NCI-H460 (cell line): ENCODE measurements around the gene RTKN. TPM values are rescaled to one million over a fixed set of nuclear protein-coding genes. Genes with fewer than 3 reads are reported as not detected.
"Not testable (repeated sequence)": the region's sequence is repeated elsewhere in the genome, so short reads cannot be mapped to it uniquely, and the experiment has no call there.

Source experiments
- DNase-seq: peaks from one replicate; pipeline ENCODE4 v3.0.0-alpha.2; 2016; ENCODE audit warnings: low read depth; ENCODE audit errors: extremely low read depth
- total RNA-seq: library from RNA; depleted of rRNA; stranded (reverse); fragments of >200 nt; shearing (Covaris generic); gene quantifications from 2 replicates; pipeline ENCODE4 v1.2.3, GENCODE V29; 2014

RTKN gene
- total RNA-seq, 1 experiment from 2014 or later = 15.7 TPM

DNA sequence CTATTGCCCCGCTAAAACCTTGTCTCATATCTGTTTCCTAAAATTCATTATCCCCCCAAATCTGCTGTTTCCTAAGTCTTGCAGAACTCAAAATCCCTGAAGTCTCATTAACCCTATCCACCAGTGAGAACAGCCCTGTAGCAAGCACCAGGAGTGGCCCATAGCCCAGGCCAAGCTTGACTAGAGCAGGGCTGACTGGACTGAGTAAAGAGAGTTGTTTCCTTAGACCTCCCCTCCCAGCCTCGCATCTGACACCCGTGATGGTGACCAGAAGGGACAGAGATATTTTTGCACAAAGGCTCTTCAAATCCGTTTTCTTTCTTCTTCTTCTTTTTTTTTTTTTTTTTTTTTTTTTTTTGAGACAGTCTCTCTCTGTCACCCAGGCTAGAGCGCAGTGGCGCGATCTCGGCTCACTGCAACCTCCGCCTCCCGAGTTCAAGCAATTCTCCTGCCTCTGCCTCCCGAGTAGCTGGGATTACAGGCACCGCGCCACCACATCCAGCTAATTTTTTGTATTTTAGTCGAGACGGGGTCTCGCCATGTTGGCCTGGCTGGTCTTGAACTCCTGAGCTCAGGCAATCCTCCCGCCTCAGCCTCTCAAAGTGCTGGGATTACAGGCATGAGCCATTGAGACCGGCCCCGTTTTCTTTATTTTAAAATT is 21.2 kb downstream of the RTKN start:
- not testable (repeated sequence) for DNase-seq

DNA sequence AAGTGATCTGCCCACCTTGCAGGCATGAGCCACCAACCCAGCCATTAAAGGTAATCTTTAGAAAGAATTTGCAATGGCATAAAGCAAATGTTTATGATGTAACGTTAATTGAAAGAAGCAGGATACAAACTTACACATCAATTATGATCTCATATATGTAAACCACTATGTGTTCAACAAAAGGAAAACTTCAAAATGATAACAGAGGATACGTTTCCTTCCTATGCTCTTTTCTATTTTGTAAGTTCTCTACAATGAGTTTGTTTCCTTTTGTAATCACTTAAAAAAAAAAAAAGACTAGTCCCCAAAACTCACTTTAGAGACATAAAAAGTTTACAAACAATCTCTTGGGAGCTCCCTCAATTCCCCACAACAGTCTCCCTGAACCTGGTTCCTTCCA is 21.7 kb downstream of the RTKN start:
- DNase-seq = no peak

DNA sequence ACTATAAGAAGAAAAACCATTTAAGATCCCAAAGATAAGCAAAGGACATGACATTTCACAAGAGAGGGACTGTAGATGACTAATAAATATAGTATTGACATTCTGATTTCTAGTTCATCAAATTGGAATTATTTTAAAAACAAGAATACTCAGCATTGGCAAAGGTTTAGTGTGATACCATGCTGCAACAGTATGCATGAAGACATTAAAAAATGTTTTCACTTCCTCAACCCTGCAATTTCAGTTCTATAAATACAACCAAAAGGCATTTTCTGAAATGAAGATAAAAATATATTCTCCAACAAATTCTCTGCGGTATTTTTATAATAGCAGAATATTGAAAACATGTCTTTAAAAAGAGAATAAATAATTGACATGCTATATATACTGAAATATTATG is 22.4 kb downstream of the RTKN start:
- DNase-seq = no peak

DNA sequence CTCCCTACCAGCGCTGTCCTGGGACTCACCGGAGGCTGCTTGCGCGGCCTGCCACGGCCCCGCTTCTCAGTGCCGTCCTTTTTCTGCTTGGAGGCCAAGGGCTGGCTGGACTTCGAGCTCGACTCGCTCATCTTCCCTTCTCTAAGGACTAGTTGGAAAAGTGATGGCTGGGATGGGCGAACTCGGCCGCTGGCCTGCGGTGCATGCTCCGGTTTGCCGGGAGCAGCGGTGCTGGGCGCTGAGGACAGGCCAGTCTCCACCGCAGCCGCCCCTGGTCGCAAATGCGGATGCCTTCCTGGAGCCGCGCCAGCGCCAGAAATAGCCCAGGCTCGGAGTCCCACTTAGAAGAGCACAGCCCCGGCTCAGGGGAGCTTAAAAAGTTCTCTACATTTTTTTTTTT is 23.4 kb downstream of the RTKN start:
- DNase-seq = no peak

DNA sequence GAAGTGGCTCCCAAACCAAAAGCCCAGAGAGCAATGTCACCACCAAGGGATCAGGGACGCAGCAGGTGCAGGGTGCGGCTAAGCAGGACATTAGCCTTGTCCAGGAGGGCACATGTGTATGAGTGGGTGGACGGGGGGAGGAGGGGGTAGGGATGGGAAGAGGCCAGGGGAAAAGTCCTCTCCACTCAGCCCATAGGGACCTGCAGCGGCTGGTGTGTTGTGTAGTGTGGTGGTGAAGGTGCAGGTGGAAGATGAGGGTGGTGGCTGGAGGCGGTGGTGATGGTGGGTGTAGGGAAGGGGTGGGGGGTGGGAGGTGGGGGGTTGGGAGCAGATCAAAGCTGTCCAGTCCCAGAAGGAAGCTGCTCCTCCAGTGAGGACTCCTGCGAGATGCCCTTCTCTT is 24.0 kb downstream of the RTKN start:
- no peak for DNase-seq

DNA sequence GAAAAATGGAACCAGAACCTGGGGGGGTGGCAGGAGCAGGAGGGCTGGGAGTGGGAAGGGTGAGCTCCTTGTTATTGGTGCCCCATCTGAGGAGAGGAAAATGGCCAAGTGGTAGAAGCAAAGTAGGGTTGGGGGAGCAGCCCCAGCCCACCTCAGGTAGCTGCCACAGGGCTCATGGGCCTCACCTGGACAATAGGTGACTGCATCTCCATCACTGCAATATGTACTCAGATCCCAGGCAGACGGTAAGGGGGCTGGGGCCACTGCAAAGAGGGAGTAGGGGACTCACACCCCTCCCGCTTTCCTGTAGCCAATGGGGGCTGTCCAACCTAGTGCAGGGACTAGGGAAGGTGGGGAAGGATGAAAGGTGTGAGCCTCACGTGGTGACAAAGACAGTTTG is 24.5 kb downstream of the RTKN start:
- no peak for DNase-seq

DNA sequence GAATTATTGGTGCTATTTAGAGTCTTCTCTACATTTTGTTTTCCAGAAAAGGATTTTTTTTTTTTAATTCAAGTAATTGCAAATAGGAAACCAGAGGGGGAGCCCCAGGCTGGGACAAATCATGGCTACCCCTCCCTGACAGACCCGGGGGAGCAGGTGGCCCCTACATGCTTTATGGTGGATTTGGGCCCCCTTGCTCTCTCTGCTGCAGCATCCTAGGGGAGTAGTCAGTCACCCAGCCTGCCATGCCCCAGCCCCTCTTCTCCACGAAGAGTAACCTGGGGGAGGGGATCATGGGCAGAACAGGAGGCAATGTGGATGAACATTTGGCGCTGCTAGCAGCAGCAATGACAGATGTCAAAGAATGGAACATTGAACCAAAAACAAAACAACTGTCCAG is 25.0 kb downstream of the RTKN start:
- no peak for DNase-seq

DNA sequence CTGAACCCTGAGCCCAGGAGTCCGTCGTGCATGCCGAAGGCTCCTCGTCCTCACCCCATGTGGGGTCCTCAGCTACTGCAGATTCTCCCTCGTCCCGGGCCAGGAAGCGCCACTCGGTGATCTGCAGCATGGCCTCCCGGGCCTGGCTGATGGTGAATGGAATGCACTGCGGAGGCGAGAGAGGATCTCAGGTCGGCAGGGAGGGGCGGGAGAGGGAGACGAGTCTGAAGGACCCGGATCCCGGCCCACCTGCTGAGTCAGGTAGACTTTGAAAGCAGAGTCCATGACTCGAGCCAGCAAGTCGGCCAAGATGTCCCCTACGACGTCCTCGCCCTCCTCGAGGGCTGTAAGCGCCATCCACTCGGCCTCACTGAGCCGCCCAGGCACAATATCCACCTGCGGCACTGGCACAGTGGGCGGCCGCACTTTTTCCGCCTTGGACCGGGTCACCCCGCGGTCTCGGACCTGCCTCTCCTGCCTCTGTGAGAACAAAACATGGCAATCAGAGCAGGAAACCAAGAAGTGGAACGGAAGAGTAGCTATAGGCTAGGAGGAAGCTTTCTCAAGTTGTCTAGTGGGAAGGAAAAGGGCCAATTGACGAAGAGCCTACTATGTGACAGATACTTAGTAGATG is 25.9 kb downstream of the RTKN start:
- DNase-seq = no peak

DNA sequence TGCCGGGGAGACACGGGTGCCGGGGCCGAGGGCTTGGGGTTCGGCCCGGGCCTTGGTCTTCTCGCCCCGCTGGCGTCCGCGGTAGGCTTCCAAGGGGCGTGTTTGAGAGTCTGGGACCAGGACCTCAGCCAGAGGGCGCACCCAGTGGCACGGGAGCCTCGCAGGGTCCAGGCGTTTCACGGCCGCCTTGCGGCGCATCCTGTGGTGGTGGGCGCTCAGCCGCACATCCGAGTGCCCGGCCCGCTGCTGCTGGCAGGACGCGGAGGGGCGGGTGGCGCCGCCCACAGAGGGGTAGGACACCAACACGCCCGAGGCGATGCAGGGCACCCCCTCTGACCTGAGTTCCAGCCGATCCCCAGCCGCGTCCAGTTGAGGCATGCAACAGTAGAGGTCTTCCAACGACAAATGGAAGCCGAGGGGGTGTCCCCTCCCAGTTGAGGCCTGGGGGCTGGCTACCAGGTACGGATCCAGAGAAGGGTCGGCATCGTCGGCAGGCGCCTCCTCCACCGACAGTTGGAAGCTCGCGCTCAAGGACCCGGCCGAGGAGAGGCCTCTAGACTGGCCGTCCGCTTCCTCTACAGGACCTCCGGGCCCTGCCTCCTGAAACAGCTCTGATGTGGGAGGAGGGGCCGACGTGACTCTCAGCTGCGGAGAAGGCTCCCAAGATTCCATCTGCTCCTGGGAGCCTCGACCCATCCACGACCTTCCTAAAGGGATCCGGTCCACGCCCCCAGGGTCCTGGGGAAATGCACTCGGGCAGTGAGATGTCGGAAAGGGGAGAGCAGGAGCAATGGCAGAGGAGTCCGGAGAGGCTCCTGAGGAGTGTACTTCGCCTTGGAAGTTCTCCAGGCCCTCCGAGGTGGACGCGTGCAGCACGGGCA is 26.6 kb downstream of the RTKN start:
- no peak for DNase-seq

DNA sequence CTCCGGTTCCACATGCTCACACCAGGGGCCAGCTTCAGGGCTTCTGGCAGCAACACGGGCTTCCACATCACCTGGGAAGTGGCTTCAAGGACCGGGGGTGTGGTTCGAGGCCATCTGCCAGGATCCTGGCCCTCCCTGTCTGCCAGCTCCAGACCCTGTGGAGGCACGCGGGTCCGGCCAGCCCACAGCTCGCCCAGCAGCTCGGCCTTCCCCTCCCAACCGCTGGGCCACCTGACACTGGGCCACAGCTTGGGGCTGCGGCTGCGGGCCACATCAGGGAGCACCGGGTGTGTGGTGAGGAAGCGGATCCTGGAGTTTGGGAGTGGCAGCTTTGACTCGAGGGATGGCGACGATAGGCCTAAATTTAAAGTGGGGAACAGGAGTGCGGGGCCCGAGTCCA is 27.3 kb downstream of the RTKN start:
- DNase-seq = no peak

DNA sequence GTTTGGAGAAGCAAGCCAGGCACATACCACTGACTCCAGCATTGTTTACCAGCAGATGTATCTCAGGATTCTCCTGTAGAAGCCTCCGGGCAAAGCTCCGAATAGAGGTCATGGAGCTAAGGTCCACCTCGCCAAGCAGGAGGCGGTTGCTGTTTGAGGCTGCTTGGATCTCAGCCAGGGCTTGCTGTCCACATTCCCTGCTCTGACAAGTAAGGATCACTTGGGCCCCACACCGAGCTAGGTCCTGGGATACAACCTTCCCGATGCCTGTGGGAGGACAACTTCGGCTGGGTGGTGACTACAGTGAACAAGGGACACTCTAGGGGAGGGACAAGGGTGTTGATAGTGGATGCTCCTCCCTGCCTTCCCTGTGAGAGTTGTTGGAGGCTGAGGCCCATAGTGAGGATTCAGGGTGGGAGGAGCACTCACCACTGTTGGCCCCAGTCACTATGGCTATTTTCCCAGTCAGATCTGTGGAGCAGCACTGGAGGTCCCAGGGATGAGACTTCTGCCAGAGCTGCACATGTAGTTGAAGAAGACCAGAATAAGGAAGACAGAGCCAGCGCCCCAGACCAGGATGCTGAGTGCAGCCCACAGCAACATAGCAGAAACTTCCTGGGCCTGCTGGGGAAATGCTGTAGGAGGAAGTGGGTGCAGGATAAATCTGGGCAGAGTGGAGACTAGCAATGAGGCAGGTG is 28.6 kb downstream of the RTKN start:
- DNase-seq = no peak

DNA sequence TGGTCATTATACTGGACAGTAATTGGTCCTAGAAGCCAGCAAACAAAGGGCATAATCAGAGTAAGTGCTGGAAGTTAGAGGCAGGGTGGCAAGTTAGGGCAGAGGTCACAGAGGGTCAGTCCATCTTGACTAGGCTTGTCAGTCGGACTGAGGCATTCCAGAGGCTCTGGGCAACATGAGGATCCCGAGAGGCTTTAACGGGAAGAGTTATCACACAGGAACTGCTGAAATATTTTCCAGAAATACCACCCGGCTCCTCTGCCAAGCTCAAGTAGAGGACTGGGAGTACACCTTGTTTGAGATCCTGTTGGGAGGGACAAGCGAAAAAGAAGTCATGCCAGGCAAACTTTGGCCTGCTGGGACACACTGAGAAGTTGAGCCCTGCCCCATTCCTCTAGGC is 34.1 kb downstream of the RTKN start:
- no peak for DNase-seq

DNA sequence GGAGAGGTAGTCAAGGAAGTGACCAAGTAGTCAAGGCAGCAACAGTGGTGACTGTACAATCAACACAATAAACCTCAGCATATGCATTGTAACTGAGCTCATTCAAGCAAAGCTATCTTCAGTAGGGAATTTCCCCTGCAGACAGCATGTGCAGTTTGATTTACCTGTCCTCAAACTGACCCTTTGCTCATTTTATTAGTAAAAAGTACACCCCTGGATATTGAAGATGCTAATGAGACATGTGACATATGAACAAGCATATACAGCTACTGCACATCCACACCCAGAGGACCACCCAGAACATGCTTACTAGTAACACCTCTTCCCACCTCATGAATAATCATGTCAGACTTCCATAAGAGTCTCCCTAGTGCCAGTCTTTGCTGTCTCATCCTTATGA is 35.7 kb downstream of the RTKN start:
- DNase-seq = no peak

DNA sequence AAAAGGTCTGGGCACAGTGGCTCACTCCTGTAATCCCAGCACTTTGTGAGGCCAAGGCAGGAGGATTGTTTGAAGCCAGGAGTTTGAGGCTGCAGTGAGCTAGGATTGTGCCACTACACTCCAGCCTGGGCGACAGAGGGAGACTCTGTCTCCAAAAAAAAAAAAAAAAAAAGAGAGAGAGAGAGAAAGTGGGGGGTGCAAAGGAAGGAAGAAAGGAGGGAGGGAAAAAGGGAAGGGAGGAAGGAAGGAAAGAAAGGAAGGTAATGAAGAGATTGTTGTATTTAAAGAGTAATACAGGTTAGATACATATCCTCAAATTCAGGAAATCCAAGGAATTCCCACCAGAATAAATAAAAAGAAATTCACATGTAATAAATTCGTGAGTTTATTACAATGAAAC is 39.8 kb downstream of the RTKN start:
- no peak for DNase-seq

DNA sequence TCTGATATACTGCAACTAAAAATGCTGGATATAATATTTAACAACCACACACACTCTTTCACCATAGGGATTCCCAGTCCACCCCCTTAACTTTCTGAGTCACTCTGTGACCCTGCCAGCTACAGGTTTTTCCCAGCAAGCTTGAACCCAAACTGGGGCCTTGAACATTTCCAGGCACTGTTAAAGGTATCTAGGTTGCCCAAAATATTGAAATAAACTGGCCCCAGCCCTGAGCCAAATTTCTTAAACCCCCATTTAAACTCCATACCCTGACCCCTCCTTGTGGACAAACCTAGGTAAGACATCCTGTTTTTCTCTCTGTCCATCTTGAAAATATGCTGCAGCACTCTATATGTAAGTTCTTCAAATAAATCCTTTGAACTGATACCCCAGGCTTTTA is 42.0 kb downstream of the RTKN start:
- DNase-seq = no peak

DNA sequence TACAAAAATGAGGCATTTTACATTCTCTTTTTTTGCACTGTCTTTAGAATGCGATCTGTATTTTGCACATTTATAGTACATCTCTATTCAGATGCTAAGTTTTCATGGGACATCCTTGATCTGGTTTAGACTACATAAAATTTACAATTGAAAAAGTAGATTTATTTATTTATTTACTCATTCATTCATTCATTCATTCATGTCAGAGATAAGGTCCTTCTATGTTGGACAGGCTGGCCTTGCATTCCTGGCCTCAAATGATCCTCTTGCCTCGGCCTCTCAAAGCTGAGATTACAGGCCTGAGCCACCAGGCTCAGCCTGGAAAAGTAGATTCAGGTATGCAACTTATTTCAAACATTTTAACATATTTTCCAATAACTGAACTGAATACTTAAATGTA is 45.6 kb downstream of the RTKN start:
- DNase-seq = no peak

DNA sequence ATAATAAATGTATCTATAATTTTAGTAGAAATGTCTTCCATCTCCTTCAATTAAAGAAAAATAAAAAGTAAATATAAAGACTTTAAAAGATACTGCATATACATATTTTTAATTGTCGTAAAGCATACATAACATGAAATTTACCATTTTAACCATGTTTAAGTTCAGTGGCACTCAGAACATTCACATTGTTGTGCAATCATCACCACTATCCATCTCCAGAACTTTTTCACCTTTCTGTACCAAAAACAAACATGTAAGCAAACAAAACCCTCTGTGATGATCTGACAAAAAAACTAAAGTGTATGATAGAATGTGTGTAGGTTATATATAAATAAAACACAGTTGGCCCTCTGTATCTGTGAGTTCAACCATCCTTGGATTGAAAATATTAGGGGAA is 48.2 kb downstream of the RTKN start:
- DNase-seq = no peak

DNA sequence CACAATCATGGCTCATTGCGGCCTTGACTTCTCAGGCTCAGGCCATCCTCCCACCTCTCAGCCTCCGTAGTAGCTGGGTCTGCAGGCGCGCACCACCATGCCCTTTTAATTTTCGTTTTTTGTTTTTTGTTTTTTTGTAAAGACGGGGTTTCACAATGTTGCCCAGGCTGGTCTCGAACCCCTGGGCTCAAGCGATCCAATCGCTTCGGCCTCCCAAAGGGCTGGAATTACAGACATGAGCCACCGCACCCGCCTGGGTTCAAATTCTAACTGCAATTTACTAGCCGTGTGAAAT is 49.3 kb downstream of the RTKN start:
- no peak for DNase-seq

DNA sequence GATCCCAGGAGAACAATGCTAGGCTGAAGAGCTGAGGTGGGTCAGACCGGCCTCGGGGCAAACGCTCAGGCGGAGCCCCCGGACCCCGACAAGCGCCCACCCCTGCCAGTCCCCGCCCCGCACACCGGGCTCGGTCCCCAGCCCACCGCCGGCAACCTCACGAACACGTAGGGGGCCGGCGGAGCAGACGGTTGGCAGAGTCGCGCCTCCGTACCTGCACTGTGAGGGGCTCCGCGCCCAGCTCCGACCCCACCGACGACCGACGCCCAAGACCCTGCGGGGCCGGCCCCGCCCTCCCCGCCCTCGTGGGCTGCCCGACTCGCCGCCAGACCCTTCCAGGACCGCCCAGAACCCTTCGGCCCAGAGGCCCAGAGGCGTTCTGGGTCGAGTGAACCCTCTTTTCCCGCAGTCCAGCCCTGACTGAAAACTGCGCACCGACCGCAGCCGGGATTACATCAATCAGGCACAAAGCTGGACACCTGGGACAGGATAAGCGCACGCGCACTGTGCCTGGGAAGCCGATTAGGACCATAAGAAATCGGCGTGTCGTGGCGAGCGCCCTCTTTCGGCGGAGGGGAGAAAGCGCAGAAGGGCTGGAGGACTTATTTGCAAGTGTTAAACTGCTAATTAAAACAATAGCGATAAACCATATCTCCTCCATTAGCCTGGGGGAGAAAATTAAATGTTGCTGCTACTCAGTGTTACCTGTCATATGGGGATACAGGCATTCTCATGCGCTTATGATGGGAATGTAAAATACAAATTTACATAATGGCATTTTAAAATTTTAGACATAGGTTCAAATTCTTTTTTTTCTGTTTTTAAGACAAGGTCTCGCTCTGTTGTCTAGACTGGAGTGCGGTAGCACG is 49.9 kb downstream of the RTKN start:
- DNase-seq = peak; percentile 92

DNA sequence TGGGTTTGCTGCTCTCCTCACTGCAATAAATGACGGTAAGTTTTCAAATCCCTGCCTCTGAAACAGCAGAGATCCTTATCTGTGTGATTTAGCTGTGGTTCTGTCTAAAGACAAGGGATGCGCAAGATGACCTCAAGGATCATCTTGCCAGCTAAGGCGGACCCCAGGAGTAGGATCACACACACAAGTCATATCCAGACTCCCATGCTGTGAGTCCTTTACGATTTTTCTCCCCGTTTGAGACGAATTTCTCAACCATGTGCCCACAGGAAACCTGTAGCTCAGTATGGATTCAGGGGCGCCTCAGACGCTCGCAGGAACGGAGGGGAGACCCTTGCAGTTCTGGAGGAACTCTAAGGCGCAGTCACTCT is 50.5 kb downstream of the RTKN start:
- DNase-seq = no peak

DNA sequence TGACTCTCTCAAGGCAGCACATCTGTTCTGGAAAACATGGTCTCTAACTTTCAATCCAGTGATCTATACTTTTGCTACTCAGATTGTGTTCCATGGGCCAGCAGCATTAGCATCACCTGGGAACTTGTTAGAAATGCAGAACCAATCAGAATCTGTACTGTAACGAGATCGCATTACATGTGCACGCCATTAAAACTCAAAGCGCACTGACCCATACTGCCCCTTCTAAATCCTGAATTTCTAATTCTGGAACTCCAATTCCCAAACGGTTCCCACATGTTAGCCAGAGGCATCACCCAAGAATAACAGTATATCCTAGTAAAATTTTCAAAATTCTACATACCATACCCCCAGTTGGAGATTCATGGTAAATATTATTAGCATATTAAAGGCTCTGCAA is 51.1 kb downstream of the RTKN start:
- no peak for DNase-seq
